Type B pancreatic cell (in vitro differentiated cells): Measurements from ENCODE around the gene ANKRD1. TPM values are rescaled to one million over a fixed set of nuclear protein-coding genes. Genes with fewer than 3 reads are reported as not detected.

Experiments
- DNase-seq: peaks from one replicate; pipeline ENCODE4 v3.0.0; 2021; ENCODE audit warnings: mixed read lengths; ENCODE audit not compliant: unreplicated experiment; ENCODE audit errors: extremely low spot score
- H3K27ac Mint-ChIP-seq: 2 replicates; pipeline ENCODE4 v1.8.0; 2021; ENCODE audit warnings: mild to moderate bottlenecking, mixed read lengths
- H3K27me3 Mint-ChIP-seq: 2 replicates; pipeline ENCODE4 v1.8.0; 2021; ENCODE audit warnings: mixed read lengths
- H3K36me3 Mint-ChIP-seq: 2 replicates; pipeline ENCODE4 v1.8.0; 2021; ENCODE audit warnings: mixed read lengths
- H3K4me1 Mint-ChIP-seq: one replicate; pipeline ENCODE4 v1.8.0; 2021; ENCODE audit warnings: mixed read lengths; ENCODE audit not compliant: unreplicated experiment
- H3K4me3 Mint-ChIP-seq: 2 replicates; pipeline ENCODE4 v1.8.0; 2021; ENCODE audit warnings: mild to moderate bottlenecking, mixed read lengths
- H3K9me3 Mint-ChIP-seq: 2 replicates; pipeline ENCODE4 v1.8.0; 2021; ENCODE audit warnings: mixed read lengths
- total RNA-seq: library from RNA; stranded (reverse); gene quantifications from 2 replicates; pipeline ENCODE4 v1.2.1, GENCODE V29; 2021; ENCODE audit warnings: low replicate concordance
- TF ChIP-seq, protein P1 (sequence below): fragments of 200-600 bp; sonication (generic); conservative IDR thresholded peaks from 2 replicates; pipeline ENCODE4 v1.5.0; 2021; ENCODE audit warnings: antibody characterized with exemption, mild to moderate bottlenecking

Gene ANKRD1
- total RNA-seq, 1 donor from 2014 or later = 3.3 TPM

- no peak overlapping the region for H3K4me3 Mint-ChIP-seq
- H3K4me1 Mint-ChIP-seq = no peaks in the 10 kb centered on the region
- TF ChIP-seq, protein P1, sequence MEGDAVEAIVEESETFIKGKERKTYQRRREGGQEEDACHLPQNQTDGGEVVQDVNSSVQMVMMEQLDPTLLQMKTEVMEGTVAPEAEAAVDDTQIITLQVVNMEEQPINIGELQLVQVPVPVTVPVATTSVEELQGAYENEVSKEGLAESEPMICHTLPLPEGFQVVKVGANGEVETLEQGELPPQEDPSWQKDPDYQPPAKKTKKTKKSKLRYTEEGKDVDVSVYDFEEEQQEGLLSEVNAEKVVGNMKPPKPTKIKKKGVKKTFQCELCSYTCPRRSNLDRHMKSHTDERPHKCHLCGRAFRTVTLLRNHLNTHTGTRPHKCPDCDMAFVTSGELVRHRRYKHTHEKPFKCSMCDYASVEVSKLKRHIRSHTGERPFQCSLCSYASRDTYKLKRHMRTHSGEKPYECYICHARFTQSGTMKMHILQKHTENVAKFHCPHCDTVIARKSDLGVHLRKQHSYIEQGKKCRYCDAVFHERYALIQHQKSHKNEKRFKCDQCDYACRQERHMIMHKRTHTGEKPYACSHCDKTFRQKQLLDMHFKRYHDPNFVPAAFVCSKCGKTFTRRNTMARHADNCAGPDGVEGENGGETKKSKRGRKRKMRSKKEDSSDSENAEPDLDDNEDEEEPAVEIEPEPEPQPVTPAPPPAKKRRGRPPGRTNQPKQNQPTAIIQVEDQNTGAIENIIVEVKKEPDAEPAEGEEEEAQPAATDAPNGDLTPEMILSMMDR = no peak
- peaks cover 36% of the 10 kb centered on the region for H3K36me3 Mint-ChIP-seq
- H3K27ac Mint-ChIP-seq = no peak overlapping the region
- no peak for DNase-seq
- no peaks in the 10 kb centered on the region for H3K9me3 Mint-ChIP-seq
- H3K27me3 Mint-ChIP-seq = no peaks in the 10 kb centered on the region
Observed at GRCh38 chr10:90890347-90890746, 30.5 kb downstream of the ANKRD1 start.

GRCh38 chr10:90889636-90890035, 31.3 kb downstream of the ANKRD1 start:
- DNase-seq = no peak
- Mint-ChIP-seq H3K27ac (no peak overlapping the region), H3K27me3 (no peaks in the 10 kb centered on the region), H3K9me3 (no peaks in the 10 kb centered on the region), H3K4me3 (no peak overlapping the region), H3K4me1 (no peaks in the 10 kb centered on the region), H3K36me3 (peaks cover 33% of the 10 kb centered on the region)
- TF ChIP-seq, protein P1 = no peak

DNA sequence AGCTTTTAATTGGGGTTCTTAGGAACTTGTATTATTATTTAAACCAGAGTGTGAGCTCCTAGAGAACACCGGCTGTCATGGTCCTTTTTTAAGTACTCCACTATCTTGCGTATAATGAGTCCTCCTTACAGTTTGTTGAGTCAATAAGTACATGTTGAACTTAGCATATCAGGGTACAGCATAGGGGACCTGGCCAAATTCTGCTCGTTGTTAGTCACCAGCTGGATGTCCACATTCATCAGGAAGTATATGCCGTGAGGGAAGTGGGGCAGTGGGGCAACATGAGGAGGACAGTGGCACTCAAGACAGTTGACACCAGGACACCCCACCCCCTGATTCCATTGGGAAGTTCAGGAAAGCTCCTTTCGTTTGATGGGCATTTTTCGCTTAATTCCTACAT, 32.5 kb downstream of the ANKRD1 start:
- Mint-ChIP-seq H3K4me3 (no peak overlapping the region), H3K36me3 (peaks cover 33% of the 10 kb centered on the region), H3K4me1 (no peaks in the 10 kb centered on the region), H3K27ac (no peak overlapping the region), H3K27me3 (no peaks in the 10 kb centered on the region), H3K9me3 (no peaks in the 10 kb centered on the region)
- TF ChIP-seq, protein P1 = no peak
- no peak for DNase-seq

- H3K36me3 Mint-ChIP-seq = peaks cover 34% of the 10 kb centered on the region
- no peaks in the 10 kb centered on the region for H3K4me1 Mint-ChIP-seq
- no peaks in the 10 kb centered on the region for H3K9me3 Mint-ChIP-seq
- H3K4me3 Mint-ChIP-seq = no peak overlapping the region
- no peak overlapping the region for H3K27ac Mint-ChIP-seq
- H3K27me3 Mint-ChIP-seq = no peaks in the 10 kb centered on the region
- DNase-seq = no peak
- TF ChIP-seq, protein P1 = no peak
Observed at GRCh38 chr10:90887555-90887954, 33.3 kb downstream of the ANKRD1 start.

- Mint-ChIP-seq H3K27me3 (no peaks in the 10 kb centered on the region), H3K36me3 (peaks cover 26% of the 10 kb centered on the region), H3K4me3 (no peak overlapping the region), H3K27ac (no peak overlapping the region), H3K4me1 (no peaks in the 10 kb centered on the region), H3K9me3 (no peaks in the 10 kb centered on the region)
- TF ChIP-seq, protein P1 = no peak
- no peak for DNase-seq
Observed at GRCh38 chr10:90885176-90885575, 35.7 kb downstream of the ANKRD1 start.

GRCh38 chr10:90884431-90884830, 36.5 kb downstream of the ANKRD1 start:
- DNase-seq = no peak
- H3K27ac Mint-ChIP-seq = no peak overlapping the region

More at GRCh38 chr10:90884431-90884830, 36.5 kb downstream of the ANKRD1 start:
- Mint-ChIP-seq H3K9me3 (no peaks in the 10 kb centered on the region), H3K27me3 (no peaks in the 10 kb centered on the region), H3K36me3 (peaks cover 26% of the 10 kb centered on the region), H3K4me1 (no peaks in the 10 kb centered on the region), H3K4me3 (no peak overlapping the region)
- TF ChIP-seq, protein P1 = no peak
